Measurements from ENCODE around the gene ARHGAP8. TPM values are rescaled to one million over a fixed set of nuclear protein-coding genes. Genes with fewer than 3 reads are reported as not detected.

The ARHGAP8 gene
- total and polyA plus RNA-seq, 10 of the 15 experiments (the other 5 are each of a cell fraction or from before 2014, with no cell fraction given): 0.33 TPM; not detected in 9

DNA sequence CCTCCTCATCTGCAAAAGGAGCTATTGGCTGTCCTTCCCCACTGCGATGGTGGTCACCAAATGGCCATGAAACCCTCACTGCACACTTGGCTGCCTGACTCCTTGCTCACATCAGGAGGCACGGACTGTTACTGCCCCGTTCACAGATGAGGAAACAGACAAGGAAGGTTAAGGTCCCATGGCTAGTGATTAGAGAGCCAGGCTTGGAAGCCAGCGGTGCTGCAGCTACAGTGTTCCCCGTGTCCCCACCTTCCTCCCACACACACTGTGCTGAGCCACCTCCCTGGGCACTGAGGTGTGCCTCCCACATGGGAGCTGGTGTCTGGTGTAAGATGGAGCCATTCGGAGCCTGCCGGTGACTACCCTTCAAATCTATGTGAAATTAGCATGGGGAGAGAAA lies 2.6 kb downstream of the ARHGAP8 start (continued):
- TF ChIP-seq, protein P1, sequence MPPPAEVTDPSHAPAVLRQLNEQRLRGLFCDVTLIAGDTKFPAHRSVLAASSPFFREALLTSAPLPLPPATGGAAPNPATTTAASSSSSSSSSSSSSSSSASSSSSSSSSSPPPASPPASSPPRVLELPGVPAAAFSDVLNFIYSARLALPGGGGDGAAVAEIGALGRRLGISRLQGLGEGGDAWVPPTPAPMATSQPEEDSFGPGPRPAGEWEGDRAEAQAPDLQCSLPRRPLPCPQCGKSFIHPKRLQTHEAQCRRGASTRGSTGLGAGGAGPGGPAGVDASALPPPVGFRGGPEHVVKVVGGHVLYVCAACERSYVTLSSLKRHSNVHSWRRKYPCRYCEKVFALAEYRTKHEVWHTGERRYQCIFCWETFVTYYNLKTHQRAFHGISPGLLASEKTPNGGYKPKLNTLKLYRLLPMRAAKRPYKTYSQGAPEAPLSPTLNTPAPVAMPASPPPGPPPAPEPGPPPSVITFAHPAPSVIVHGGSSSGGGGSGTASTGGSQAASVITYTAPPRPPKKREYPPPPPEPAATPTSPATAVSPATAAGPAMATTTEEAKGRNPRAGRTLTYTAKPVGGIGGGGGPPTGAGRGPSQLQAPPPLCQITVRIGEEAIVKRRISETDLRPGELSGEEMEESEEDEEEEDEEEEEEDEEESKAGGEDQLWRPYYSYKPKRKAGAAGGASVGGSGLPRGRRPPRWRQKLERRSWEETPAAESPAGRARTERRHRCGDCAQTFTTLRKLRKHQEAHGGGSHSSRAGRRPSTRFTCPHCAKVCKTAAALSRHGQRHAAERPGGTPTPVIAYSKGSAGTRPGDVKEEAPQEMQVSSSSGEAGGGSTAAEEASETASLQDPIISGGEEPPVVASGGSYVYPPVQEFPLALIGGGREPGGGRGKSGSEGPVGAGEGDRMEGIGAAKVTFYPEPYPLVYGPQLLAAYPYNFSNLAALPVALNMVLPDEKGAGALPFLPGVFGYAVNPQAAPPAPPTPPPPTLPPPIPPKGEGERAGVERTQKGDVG (CRISPR knock-in tag; IDR thresholded peaks at IDR 0.05): no peak
- TF ChIP-seq, protein P2, sequence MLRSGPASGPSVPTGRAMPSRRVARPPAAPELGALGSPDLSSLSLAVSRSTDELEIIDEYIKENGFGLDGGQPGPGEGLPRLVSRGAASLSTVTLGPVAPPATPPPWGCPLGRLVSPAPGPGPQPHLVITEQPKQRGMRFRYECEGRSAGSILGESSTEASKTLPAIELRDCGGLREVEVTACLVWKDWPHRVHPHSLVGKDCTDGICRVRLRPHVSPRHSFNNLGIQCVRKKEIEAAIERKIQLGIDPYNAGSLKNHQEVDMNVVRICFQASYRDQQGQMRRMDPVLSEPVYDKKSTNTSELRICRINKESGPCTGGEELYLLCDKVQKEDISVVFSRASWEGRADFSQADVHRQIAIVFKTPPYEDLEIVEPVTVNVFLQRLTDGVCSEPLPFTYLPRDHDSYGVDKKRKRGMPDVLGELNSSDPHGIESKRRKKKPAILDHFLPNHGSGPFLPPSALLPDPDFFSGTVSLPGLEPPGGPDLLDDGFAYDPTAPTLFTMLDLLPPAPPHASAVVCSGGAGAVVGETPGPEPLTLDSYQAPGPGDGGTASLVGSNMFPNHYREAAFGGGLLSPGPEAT (IDR thresholded peaks at IDR 0.05; ENCODE audit: low read depth): no peak
- TF ChIP-seq NRF1 (conservative IDR thresholded peaks at IDR 0.05; ENCODE audit: low read depth, low read length): no peak
- TF ChIP-seq NFXL1 (IDR thresholded peaks at IDR 0.05; ENCODE audit: borderline replicate concordance): no peak
- TF ChIP-seq, protein P3, sequence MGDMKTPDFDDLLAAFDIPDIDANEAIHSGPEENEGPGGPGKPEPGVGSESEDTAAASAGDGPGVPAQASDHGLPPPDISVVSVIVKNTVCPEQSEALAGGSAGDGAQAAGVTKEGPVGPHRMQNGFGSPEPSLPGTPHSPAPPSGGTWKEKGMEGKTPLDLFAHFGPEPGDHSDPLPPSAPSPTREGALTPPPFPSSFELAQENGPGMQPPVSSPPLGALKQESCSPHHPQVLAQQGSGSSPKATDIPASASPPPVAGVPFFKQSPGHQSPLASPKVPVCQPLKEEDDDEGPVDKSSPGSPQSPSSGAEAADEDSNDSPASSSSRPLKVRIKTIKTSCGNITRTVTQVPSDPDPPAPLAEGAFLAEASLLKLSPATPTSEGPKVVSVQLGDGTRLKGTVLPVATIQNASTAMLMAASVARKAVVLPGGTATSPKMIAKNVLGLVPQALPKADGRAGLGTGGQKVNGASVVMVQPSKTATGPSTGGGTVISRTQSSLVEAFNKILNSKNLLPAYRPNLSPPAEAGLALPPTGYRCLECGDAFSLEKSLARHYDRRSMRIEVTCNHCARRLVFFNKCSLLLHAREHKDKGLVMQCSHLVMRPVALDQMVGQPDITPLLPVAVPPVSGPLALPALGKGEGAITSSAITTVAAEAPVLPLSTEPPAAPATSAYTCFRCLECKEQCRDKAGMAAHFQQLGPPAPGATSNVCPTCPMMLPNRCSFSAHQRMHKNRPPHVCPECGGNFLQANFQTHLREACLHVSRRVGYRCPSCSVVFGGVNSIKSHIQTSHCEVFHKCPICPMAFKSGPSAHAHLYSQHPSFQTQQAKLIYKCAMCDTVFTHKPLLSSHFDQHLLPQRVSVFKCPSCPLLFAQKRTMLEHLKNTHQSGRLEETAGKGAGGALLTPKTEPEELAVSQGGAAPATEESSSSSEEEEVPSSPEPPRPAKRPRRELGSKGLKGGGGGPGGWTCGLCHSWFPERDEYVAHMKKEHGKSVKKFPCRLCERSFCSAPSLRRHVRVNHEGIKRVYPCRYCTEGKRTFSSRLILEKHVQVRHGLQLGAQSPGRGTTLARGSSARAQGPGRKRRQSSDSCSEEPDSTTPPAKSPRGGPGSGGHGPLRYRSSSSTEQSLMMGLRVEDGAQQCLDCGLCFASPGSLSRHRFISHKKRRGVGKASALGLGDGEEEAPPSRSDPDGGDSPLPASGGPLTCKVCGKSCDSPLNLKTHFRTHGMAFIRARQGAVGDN (IDR thresholded peaks at IDR 0.05): no peak
- no peak for TF ChIP-seq SUPT20H (IDR thresholded peaks at IDR 0.05; ENCODE audit: borderline replicate concordance, control insufficient read depth, low read depth, low read length)
- no peak for TF ChIP-seq ZSCAN29 (IDR thresholded peaks at IDR 0.05)
- TF ChIP-seq NBN (IDR thresholded peaks at IDR 0.05): no peak
- TF ChIP-seq BRCA1 (IDR thresholded peaks at IDR 0.05; ENCODE audit: low read depth, low read length): no peak
- TF ChIP-seq KLF5 (IDR thresholded peaks at IDR 0.05; ENCODE audit: partially characterized antibody): no peak
- TF ChIP-seq PAX8 (IDR thresholded peaks at IDR 0.05): no peak
- TF ChIP-seq, protein P4, sequence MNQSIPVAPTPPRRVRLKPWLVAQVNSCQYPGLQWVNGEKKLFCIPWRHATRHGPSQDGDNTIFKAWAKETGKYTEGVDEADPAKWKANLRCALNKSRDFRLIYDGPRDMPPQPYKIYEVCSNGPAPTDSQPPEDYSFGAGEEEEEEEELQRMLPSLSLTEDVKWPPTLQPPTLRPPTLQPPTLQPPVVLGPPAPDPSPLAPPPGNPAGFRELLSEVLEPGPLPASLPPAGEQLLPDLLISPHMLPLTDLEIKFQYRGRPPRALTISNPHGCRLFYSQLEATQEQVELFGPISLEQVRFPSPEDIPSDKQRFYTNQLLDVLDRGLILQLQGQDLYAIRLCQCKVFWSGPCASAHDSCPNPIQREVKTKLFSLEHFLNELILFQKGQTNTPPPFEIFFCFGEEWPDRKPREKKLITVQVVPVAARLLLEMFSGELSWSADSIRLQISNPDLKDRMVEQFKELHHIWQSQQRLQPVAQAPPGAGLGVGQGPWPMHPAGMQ (IDR thresholded peaks at IDR 0.05; ENCODE audit: borderline replicate concordance): no peak

All from GM12878 (cell line).